HG02571 (cell line): ENCODE measurements around the gene ZMYM5.
"Not testable (repeated sequence)": the region's sequence is repeated elsewhere in the genome, so short reads cannot be mapped to it uniquely, and the experiment has no call there.

Source experiments
- ATAC-seq: cut with Tn5 transposase; IDR thresholded peaks from one replicate; pipeline ENCODE4 v1.9.1; 2021; ENCODE audit warnings: mild to moderate bottlenecking, moderate library complexity; ENCODE audit not compliant: unreplicated experiment

Gene ZMYM5

DNA sequence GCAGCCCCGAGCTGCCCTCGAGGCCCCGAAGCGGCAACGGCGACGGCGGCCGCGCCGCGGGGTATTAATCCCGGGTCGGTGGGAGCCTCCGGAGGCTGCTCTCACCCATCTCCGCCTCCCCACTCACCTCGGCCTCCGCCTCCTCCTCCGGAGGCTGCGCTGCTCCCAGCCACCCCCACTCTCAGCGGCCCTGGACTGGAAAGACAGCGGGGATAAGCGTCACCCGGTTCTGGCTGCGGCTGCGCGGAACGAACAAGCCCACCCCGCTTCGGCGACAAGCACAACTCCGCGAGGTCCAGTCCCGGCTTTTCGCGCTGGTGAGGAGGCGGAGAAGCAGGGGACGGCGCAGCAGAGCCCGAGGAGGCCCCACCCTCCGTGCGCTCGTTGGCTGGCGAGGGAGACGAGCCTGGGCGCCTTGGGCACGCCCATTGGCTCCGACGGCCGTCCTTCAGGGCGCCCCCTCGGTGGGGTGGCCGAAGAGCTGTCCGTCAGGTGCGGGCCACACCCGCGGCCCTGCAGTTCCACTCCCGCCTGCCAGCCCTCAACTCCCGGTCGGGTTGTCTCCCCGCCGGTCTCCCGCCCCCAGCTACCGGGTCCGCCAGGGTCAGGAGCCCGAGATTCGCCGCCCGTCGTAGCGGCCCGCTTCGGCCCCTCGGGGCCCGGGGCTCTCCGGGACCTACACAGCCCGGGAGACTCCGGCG, at the start of gene ZMYM5:
Gene ZMYM5 (minus strand): TSS at position 327 of the 701 bp plus-strand sequence. CDS start 11,469 bp downstream, outside the sequence.
- ATAC-seq: peak; percentile 83

DNA sequence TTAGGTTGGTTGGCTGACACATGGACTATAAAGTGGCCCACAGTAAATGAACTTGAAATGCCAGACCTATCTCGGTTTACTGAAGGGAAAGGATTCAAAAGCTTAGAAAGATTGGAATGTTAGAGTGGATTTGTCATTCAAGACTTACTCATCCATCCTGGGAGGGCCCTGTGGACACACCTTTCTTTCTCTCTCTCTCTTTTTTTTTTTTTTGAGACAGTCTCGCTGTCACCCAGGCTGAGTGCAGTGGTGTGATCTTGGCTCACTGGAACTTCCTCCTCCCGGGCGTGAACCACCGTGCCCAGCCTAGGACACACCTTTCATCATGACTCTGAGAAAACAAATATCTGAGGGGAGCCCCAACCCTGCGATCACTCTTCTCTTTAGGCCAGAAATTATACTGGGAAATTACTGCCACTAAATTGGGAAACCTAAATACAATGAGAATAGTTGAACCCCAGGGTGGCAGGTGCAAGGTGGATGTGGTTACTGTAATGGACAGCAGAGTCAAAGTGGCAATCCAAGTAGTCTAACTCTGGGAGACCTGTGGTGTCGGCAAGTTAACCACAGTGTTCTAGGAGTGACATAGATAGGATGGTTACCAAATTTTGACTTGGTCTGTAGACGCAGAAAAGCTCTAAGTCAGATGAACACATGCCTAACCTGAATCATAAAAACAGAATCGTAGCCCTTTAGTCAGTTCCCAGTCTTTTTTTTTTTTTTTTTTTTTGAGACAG, 47.1 kb upstream of the ZMYM5 start:
- ATAC-seq: no peak

DNA sequence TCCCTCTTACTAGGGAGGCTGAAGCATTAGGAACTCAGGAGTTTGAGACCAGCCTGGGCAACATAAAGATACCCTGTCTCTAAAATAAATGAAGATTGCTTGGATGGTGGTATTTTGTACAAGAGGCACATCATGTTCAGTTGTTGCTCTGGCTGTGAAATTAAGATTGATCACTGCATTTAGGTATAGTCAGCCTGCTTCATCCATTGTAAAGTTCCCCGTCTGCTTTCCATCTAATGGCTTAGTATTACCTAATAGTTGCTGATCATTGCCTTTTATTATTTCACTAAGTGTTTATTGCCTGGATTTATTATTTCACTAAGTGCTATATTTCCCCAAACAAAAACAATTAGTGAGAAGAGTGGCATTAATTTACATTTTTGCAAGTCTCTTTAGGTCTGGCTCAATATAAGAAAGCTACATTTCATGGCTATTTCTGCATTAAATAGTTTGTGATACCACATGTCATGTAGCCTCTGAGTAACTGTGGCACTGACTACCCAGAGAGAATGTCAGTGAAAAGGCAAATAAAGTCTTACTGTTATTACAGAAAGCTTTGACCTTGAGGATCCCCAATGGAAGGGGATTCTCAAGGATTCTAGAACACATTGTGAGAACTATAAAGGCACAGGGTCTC, 45.0 kb upstream of the ZMYM5 start:
- no peak for ATAC-seq

DNA sequence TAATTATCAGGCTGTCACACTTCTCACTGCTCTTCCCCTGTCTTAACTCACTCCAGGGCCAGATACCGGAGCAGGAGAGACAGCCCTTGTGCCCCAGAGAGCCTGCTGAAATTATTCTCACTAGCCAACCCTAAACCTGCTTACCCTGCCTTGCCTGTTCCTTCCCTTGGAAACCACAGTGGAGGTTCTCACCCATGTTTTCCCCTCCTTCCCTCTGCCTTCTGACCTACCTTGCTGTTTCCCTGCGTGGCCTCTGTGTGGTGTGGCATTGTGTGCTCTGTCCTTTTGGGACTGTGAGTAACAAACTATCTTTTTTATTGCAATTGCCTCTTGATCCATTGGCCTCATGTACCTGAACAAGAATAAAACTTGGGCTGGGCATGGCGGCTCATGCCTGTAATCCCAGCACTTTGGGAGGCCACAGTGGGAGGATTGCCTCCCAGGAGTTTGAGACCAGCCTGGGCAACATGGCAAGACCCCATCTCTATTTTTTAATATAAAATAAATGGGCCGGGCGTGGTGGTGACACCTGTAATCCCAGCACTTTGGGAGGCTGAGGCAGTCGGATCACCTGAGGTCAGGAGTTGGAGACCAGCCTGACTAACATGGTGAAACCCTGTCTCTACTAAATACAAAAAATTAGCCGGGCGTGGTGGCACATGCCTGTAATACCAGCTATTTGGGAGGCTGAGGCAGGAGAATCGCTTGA, 42.2 kb upstream of the ZMYM5 start:
- ATAC-seq: not testable (repeated sequence)

DNA sequence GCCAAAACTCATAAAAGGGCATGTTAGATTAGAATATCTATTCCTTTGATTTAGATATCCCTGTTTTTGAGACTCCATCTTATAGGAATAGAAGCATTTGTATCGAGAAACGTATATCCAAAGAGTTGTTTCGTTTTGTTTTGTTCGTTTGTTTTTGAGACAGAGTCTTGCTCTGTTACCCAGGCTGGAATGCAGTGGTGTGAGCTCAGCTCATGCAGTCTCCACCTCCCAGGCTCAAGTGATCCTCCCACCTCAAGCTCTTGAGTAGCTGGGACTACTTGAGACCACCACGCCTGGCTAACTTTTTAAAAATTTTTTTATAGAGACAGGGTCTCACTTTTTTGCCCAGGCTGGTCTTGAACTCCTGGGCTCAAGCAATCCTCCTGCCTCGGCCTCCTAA, 26.6 kb upstream of the ZMYM5 start:
- no peak for ATAC-seq

DNA sequence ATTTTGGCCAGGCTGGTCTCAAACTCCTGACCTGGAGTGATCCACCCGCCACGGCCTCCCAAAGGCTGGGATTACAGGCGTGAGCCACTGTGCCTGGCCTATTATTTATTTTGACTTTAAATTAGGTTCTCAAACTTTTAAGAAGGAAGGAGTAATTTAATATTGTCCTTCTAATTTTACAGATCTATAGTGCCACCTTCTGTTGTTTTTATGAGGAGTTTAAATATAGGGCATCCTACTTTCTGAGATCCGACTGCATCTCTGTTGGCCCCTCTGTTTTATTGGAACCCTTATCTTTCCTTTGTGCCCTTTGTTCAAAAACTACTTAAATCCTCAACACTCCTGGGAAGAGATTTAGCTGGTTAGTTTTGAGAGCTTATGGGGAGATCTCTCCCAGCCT, 25.4 kb upstream of the ZMYM5 start:
- no peak for ATAC-seq

DNA sequence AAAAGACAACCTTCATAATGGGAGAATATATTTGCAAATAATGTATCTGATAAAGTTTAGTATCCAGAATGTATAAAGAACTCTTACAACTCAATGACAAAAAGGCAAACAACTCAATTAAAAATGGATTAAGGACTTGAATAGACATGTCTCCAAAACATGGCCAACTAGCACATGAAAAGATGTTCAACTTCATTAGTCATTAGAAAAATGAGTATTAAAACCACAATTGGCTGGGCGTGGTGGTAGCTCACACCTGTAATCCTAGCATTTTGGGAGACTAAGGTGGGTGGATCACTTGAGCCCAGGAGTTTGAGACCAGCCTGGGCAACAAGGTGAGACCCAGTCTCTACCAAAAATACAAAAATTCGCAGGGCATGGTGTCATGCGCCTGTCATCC, 18.8 kb upstream of the ZMYM5 start:
- no peak for ATAC-seq

DNA sequence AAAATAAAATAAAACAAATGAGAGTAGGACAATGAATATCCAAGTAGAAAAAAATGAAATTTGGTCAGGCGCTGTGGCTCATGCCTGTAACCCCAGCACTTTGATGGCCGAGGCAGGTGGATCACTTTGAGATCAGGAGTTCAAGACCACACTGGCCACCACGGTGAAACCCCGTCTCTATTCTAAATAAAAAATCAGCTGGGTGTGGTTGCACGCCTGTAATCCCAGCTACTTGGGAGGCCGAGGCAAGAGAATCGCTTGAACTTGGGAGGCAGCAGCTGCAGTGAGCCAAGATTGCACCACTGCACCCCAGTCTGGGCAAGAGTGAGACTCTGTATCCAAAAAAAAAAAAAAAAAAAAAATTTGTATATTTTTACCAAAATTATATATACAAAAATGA, 18.2 kb upstream of the ZMYM5 start:
- ATAC-seq: no peak

DNA sequence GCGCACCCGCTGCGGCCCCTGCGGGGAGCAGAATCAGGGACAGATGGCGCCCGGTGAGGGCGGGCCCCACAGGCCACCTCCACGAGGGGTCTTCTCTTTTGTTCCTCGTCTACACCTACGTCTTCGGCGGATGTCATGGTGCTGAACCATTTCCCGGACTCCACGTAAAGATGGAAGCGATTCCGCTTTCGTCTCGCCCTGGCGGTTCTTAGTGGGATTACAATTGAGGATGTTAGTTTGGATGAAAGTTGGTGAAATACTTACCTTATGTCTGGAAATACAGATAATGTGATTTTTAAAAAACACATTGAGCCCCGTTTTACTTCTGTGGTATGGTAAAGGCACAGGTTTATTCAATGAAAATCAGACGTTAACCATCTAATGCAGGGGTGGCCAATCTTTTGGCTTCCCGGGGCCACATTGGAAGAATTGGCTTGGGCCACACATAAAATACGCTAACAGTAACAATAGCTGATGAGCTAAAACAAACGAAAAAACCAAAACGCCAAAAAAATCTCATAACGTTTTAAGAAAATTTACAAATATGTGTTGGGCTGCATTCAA, 1.4 kb upstream of the ZMYM5 start:
- ATAC-seq: peak; percentile 1

DNA sequence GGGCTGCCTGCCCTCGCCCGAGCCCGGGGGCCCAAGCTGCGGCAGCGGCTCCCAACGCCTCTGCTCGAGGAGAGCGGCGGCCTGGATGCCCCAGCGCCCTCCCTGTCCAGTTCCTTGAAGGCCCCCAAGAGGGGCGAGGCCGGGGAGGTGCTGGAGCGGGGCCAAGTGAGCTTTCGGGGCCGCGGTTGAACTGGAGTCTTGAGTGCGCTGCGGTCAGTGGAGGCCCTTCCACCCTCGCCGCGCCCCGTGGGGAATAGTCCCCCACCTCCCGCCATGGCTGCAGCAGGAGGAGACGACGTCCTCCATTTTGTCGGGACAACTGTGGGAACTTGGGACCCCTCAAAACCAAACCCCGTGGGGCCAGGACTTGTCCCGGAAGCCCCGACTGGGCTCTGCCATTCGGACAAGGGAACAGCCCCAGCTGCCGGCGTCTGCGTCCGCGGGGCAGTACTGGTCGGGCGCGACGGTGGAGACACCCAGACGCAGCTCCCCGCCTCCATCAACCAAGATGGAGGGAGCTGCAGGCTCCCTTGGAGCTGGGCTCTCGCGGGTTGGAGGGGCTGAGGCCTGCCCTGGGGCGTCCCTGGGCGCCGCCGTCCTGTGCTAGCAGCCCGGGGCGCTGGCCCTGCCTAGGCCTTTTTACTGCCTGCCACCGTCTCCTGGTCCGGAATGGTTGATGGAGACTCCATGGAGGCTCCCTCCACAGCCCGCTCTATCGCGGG, 736 bp upstream of the ZMYM5 start:
- ATAC-seq: peak; percentile 24

DNA sequence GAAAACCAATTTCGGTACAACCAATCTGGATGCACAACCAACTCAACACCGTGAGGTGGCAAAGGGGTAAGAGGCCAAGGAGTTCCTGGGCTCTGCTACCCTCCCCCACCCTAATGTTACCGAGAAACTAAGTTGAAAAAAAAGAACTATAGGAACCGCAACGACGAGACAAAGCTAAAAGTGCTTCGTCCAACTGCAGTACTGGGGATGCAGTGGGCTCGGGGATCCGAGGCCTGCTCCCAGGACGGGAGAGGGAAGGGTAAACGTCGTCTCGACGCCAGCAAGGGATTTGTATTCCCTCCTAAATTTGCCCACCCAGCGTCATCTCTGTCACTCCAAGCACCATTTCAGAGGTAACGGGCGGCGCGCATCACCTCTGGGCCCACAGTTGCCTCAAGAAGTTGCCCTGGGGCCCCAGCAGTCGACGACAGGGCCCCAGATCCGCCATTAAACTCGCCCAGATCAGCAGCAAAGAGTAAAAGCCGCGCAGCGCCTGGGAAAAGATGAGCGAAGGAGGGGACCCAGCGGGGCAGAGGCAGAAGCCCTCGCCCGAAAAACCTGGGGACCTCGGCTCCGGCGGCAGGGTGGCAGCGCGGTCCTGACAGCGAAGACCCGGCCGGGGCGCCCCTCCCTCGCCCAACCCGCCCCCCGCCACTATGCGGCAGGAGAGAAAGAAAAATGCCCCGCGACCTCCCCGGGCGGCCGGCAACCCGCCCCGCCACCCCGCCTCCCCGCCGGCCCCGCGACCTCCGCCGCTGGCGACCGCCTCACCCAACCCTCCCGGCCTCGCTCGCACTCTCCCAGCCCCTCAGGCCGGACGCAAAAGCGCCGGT, 752 bp downstream of the ZMYM5 start:
- peak; percentile 4 for ATAC-seq

DNA sequence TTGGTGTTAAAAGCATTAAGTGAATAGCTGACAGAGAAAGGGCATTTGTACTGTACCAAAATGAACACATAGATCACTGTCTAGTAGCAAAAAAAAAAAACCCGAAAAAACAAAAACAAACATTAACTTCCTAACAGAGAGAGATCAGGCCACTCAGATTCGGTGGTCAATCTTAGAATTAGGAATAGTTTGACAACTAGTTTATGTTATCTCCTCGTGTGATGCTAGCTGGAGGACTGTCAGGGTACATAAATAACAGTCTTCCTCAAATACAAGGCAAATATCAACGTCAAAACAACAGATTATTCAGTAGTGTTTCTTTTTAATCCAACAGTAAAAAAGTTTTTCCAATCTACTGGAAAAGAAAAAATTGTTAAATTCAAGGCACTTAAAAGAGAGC, 1.7 kb downstream of the ZMYM5 start:
- no peak for ATAC-seq

DNA sequence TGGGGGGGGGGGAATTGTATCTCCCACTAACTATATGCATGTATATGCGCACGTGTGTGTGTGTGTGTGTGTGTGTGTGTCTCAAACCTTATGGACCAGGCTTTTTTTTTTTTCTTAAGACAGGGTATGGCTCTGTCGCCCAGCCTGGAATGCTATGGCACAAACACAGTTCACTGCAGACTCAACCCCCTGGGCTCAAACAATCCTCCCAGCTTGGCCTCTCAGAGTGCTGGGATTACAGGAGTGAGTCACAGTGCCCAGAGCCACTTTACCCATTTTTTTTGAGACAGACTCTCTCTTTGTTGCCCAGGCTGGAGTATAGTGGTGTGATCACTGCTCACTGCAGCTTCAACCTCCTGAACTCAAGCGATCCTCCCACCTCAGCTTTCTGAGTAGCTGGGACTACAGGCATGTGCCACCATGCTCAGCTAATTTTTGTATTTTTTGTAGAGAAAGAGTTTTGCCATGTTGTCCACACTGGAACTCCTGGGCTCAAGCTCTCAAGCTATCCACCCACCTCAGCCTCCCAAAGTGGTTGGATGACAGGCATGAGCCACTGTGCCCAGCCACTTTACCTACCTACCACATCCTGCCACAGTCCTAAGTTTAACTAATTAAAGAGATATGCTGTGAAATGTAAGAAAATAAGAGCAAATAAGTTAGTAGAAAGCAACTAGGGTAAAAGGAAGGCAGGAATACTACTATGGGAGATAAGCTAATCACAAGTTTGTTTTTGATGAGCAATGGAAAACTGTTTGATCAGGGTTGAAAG, 2.4 kb downstream of the ZMYM5 start:
- ATAC-seq: no peak

DNA sequence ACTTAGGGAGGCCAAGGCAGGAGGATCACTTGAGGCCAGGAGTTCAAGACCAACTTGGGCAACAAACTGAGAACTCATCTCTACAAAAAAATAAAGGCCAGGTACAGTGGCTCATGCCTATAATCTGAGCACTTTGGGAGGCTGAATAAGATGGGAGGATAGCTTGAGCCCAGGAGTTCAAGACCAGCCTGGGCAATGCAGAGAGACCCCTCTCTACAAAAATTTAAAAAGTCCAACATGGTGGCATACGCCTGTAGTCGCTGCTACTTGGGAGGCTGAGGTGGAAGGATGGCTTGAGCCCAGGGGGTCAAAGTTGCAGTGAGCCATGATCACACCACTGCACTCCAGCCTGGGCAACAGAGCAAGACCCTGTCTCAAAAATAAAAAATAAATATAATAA, 5.8 kb downstream of the ZMYM5 start:
- ATAC-seq: not testable (repeated sequence)

DNA sequence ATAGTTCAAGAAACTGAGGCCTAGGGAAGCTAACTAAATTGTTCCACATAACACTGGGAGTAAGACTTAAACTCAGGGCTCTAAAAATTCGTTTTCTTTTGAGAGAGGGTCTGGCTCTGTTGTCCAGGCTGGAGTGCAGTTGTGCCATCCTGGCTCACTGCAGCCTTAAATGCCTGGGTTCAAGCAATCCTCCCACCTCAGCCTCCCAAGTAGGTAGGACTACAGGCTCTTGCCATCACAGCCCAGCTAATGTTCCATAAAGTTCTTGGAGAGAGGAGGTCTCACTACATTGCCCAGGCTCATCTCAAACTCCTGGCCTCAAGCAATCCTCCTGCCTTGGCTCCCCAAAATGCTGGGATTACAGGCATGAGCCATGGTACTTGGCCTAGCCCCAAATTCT, 10.7 kb downstream of the ZMYM5 start:
- ATAC-seq: no peak

DNA sequence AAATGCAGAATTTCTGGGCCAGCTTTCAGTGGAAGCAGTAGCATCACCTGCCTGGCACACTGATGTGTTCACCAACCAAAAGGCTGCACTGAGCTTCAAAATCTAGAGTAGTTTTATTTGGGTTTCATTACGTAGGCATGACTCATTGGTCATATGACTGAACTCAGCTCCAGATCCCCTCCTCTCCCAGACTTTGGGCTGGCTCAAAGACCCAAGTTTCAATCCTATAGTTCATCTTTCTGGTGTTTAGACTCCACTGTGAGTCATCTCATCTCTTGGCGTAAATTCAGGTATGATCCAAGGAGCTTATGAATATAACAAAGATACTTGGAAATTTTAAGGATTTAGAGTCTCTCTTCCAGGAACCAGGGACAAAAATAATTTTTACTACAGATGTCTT, 17.7 kb downstream of the ZMYM5 start:
- no peak for ATAC-seq

DNA sequence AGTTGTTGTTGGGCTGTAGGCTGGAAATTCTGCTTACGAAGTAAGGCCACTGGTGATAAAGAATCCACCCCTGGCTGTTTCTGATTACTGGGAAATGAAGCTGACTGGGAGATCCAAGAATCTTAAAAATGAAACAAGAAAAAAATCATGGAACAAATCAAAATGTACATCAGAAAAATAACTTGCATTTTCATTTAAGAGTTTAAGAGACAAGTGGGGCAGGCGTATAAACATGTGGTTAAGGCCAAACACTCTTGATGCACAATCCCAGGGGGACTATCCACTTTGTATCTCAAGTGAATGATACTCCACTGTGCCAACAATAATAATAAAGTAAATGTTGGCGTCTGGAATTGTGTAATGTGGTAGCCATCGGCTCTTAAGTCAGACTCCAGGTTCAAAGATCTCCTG, 24.6 kb downstream of the ZMYM5 start:
- ATAC-seq: no peak

DNA sequence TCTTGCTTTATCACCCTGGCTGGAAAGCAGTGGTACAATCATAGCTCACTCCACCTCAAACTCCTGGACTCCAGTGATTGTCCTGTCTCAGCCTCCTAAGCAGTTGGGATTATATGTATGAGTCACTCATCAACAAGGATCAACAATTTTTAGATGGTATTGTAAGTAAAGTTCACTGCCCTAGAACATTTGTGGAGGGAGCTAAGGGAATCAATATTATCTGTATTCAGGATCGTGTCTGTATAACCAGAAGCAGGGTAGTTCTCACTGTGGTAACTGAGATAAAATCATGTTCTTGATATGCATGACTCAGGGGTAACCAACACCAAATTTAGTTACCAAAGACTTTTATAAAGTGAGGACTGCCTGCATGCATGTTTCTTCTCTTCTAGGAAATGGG, 27.0 kb downstream of the ZMYM5 start:
- ATAC-seq: no peak

DNA sequence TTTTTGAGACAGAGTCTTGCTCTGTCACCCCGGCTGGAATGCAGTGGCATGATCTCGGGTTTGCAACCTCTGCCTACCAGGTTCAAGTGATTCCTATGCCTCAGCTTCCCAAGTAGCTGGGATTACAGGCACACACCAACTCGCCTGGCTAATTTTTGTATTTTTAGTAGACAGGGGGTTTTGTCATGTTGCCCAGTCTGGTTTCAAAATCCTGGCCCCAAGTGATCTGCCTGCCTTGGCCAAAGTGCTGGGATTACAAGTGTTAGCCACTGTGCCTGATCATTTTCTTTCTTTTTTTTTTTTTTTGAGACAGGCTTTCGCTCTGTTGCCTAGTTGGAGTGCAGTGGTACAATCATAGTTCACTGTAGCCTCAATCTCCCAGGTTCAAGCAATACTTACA, 28.7 kb downstream of the ZMYM5 start:
- no peak for ATAC-seq
